H9 (cell line): Measurements from ENCODE around the gene CARMIL3. TPM values are rescaled to one million over a fixed set of nuclear protein-coding genes. Genes with fewer than 3 reads are reported as not detected.

ENCODE experiments used
- DNase-seq: peaks from one replicate; pipeline ENCODE4 v3.0.0-alpha.2; 2017
- H2AFZ ChIP-seq: one replicate; pipeline ENCODE4 v1.6.1; 2013; ENCODE audit warnings: mild to moderate bottlenecking, low read length, control low read depth, moderate library complexity
- H2AK5ac ChIP-seq: 2 replicates; pipeline ENCODE4 v1.6.1; 2013; ENCODE audit warnings: low read length, control low read depth, mixed read lengths; ENCODE audit not compliant: insufficient read length
- H2BK120ac ChIP-seq: one replicate; pipeline ENCODE4 v1.6.1; 2013; ENCODE audit warnings: low read depth, mild to moderate bottlenecking, low read length, control low read depth, inconsistent platforms; ENCODE audit not compliant: poor library complexity, severe bottlenecking
- H2BK12ac ChIP-seq: 2 replicates; pipeline ENCODE4 v1.6.1; 2013; ENCODE audit warnings: low read length, control low read depth, mixed read lengths, low read depth; ENCODE audit not compliant: insufficient read length
- H2BK15ac ChIP-seq: 2 replicates; pipeline ENCODE4 v1.6.1; 2013; ENCODE audit warnings: low read depth, low read length, control low read depth
- H2BK20ac ChIP-seq: one replicate; pipeline ENCODE4 v1.6.1; 2013; ENCODE audit warnings: low read depth, mild to moderate bottlenecking, low read length, control low read depth, inconsistent platforms; ENCODE audit not compliant: poor library complexity, severe bottlenecking
- H2BK5ac ChIP-seq: 2 replicates; pipeline ENCODE4 v1.6.1; 2013; ENCODE audit warnings: low read length, control low read depth, mixed read lengths; ENCODE audit not compliant: insufficient read length
- H3K14ac ChIP-seq: 2 replicates; pipeline ENCODE4 v1.6.1; 2013; ENCODE audit warnings: low read length, control low read depth; ENCODE audit not compliant: insufficient read depth
- H3K18ac ChIP-seq: 2 replicates; pipeline ENCODE4 v1.6.1; 2013; ENCODE audit warnings: low read depth, mild to moderate bottlenecking, mixed read lengths, low read length, control low read depth; ENCODE audit not compliant: insufficient read length
- H3K23ac ChIP-seq: 2 replicates; pipeline ENCODE4 v1.6.1; 2013; ENCODE audit warnings: low read length, control low read depth, mixed read lengths, low read depth; ENCODE audit not compliant: insufficient read length
- H3K23me2 ChIP-seq: 2 replicates; pipeline ENCODE4 v1.6.1; 2013; ENCODE audit warnings: low read depth, mild to moderate bottlenecking, mixed read lengths, low read length, control low read depth; ENCODE audit not compliant: insufficient read length, poor library complexity, severe bottlenecking
- H3K27ac ChIP-seq: 2 replicates; pipeline ENCODE4 v1.5.1; 2013; ENCODE audit warnings: low read length, control low read depth, mixed read lengths, low read depth; ENCODE audit not compliant: insufficient read length
- H3K27me3 ChIP-seq: 2 replicates; pipeline ENCODE4 v1.6.1; 2013; ENCODE audit warnings: low read length, control low read depth, inconsistent platforms; ENCODE audit not compliant: insufficient read depth
- H3K4ac ChIP-seq: 2 replicates; pipeline ENCODE4 v1.6.1; 2013; ENCODE audit warnings: low read depth, mild to moderate bottlenecking, control low read depth, inconsistent platforms, low read length, moderate library complexity
- H3K4me1 ChIP-seq: 2 replicates; pipeline ENCODE4 v1.6.1; 2013; ENCODE audit warnings: low read length, control low read depth, inconsistent platforms; ENCODE audit not compliant: insufficient read depth
- H3K4me2 ChIP-seq: 2 replicates; pipeline ENCODE4 v1.6.1; 2013; ENCODE audit warnings: low read length, control low read depth, mixed read lengths; ENCODE audit not compliant: insufficient read length, insufficient read depth
- H3K56ac ChIP-seq: 2 replicates; pipeline ENCODE4 v1.6.1; 2013; ENCODE audit warnings: low read depth, mild to moderate bottlenecking, mixed read lengths, low read length, control low read depth; ENCODE audit not compliant: insufficient read length
- H3K79me1 ChIP-seq: 2 replicates; pipeline ENCODE4 v1.6.1; 2013; ENCODE audit warnings: low read depth, mild to moderate bottlenecking, moderate library complexity, low read length, control low read depth, inconsistent platforms; ENCODE audit not compliant: insufficient read depth, poor library complexity, severe bottlenecking
- H3K79me2 ChIP-seq: 2 replicates; pipeline ENCODE4 v1.6.1; 2013; ENCODE audit warnings: low read length, control low read depth, inconsistent platforms; ENCODE audit not compliant: insufficient read depth
- H3K9ac ChIP-seq: 2 replicates; pipeline ENCODE4 v1.6.1; 2013; ENCODE audit warnings: low read length, control low read depth, mixed read lengths; ENCODE audit not compliant: insufficient read length; ENCODE audit errors: extremely low read depth
- H3K9me3 ChIP-seq: one replicate; pipeline ENCODE4 v1.6.1; 2013; ENCODE audit warnings: low read depth, low read length, inconsistent platforms; ENCODE audit not compliant: control insufficient read depth
- H3T11ph ChIP-seq: one replicate; pipeline ENCODE4 v1.6.1; 2013; ENCODE audit warnings: mild to moderate bottlenecking, low read length, control low read depth, inconsistent platforms
- H4K20me1 ChIP-seq: one replicate; pipeline ENCODE4 v1.6.1; 2013; ENCODE audit not compliant: control insufficient read depth, insufficient read length, insufficient read depth
- H4K5ac ChIP-seq: 2 replicates; pipeline ENCODE4 v1.6.1; 2013; ENCODE audit warnings: low read depth, mild to moderate bottlenecking, mixed read lengths, low read length, control low read depth; ENCODE audit not compliant: insufficient read length
- H4K8ac ChIP-seq: replicated peaks from 2 replicates; pipeline ENCODE4 v1.6.1; 2013; ENCODE audit warnings: low read length, control low read depth, mixed read lengths, low read depth; ENCODE audit not compliant: insufficient read length
- H4K91ac ChIP-seq: 2 replicates; pipeline ENCODE4 v1.6.1; 2013; ENCODE audit warnings: low read depth, mild to moderate bottlenecking, moderate library complexity, mixed read lengths, low read length, control low read depth; ENCODE audit not compliant: insufficient read length
- H3K27ac Mint-ChIP-seq, 3 experiments: 2 replicates in 2 of 3; 3 replicates in 1 of 3; pipeline ENCODE4 v1.8.0; 2020 to 2021; ENCODE audit warnings: mixed read lengths in 3 of 3, mild to moderate bottlenecking in 1 of 3, moderate library complexity in 1 of 3
- H3K27me3 Mint-ChIP-seq: 2 replicates; pipeline ENCODE4 v1.8.0; 2021; ENCODE audit warnings: low read depth, mild to moderate bottlenecking, moderate library complexity, mixed read lengths
- H3K36me3 Mint-ChIP-seq, 3 experiments: 2 replicates in 2 of 3; 3 replicates in 1 of 3; pipeline ENCODE4 v1.8.0; 2020 to 2021; ENCODE audit warnings: low read depth in 3 of 3, mixed read lengths in 3 of 3; ENCODE audit not compliant: insufficient read depth in 1 of 3
- H3K4me1 Mint-ChIP-seq, 2 experiments: 2 replicates each; pipeline ENCODE4 v1.8.0; 2020; ENCODE audit warnings: mixed read lengths in 2 of 2
- H3K4me3 Mint-ChIP-seq, 2 experiments: 2 replicates in 1 of 2; 3 replicates in 1 of 2; pipeline ENCODE4 v1.8.0; 2020 to 2021; ENCODE audit warnings: mild to moderate bottlenecking in 2 of 2, mixed read lengths in 2 of 2, moderate library complexity in 1 of 2
- H3K9me3 Mint-ChIP-seq, 2 experiments: 2 replicates in 1 of 2; 3 replicates in 1 of 2; pipeline ENCODE4 v1.8.0; 2020; ENCODE audit warnings: mild to moderate bottlenecking in 2 of 2, mixed read lengths in 2 of 2, moderate library complexity in 1 of 2
- WGBS: extraction: QIAGEN DNeasy Blood & Tissue Kit; methylation state at CpG from one replicate; pipeline ENCODE4 v1.1.7; 2013; ENCODE audit warnings: missing lambda C conversion rate, low lambda C conversion rate, mixed read lengths; ENCODE audit not compliant: insufficient read length; ENCODE audit errors: extremely low coverage; 5-methylcytosine and 5-hydroxymethylcytosine counted together
- total RNA-seq: library from RNA; stranded (reverse); gene quantifications from 2 replicates; pipeline ENCODE4 v1.2.1, GENCODE V29; 2021
- TF ChIP-seq, protein P1 (sequence below): fragments of 200-600 bp; sonication (generic); conservative IDR thresholded peaks from 3 replicates; pipeline ENCODE4 v1.8.0; 2021; ENCODE audit warnings: antibody characterized with exemption, mild to moderate bottlenecking

Gene CARMIL3
- total RNA-seq, 1 experiment from 2014 or later, result 5.8 TPM

DNA sequence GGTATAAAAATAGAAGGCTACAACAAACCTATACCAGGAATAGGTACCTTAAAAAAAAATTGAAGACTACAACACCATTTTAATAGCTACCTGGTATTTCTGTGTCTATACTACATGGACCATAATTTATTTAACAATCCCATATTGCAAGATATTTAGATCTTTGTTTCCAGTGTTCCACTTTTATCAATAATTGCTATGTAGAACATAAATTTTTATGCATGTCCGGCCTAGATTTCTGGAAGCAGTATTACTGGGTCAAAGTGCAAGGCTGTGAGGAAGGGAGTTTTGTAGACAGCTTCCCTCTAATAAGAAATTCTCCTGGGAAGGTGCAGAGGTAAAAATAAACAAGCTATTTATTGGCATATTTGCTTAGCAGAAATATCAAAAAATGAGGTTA, 58.7 kb downstream of the CARMIL3 start:
- no peaks in the 10 kb centered on the region for H4K20me1 ChIP-seq
- no peaks in the 10 kb centered on the region for H3K4me1 ChIP-seq
- no peak overlapping the region for H3K23ac ChIP-seq
- no peak for DNase-seq
- no peak overlapping the region for H2BK5ac ChIP-seq
- Mint-ChIP-seq H3K27me3 (peaks cover 3% of the 10 kb centered on the region; the same call in 1 of the 2 replicates), H3K4me3 (no peak overlapping the region), H3K36me3 (peaks cover 0 to under 1% (median under 1%) of the 10 kb centered on the region in 3 experiments; a peak in 3 of 7 replicates), H3K4me1 (peaks cover 6 to 7% of the 10 kb centered on the region in 2 experiments), H3K9me3 (no peaks in the 10 kb centered on the region; a peak in 1 of 5 replicates), H3K27ac (no peak overlapping the region)
- no peak overlapping the region for H3K4me2 ChIP-seq
- no peak overlapping the region for H3K14ac ChIP-seq
- H3K18ac ChIP-seq, result no peak overlapping the region
- H2BK20ac ChIP-seq, result no peak overlapping the region
- H3K56ac ChIP-seq, result no peak overlapping the region
- no peaks in the 10 kb centered on the region for H3K79me1 ChIP-seq
- H2AK5ac ChIP-seq, result no peak overlapping the region
- H4K8ac ChIP-seq, result no peak overlapping the region
- H4K5ac ChIP-seq, result no peak overlapping the region
- no peak overlapping the region for H3K27ac ChIP-seq
- H3K79me2 ChIP-seq, result no peaks in the 10 kb centered on the region
- no peak overlapping the region for H3K9ac ChIP-seq
- no peak overlapping the region for H2AFZ ChIP-seq
- H3K27me3 ChIP-seq, result no peaks in the 10 kb centered on the region
- no peak overlapping the region for H2BK12ac ChIP-seq
- no peak overlapping the region for H3K4ac ChIP-seq
- TF ChIP-seq, protein P1, sequence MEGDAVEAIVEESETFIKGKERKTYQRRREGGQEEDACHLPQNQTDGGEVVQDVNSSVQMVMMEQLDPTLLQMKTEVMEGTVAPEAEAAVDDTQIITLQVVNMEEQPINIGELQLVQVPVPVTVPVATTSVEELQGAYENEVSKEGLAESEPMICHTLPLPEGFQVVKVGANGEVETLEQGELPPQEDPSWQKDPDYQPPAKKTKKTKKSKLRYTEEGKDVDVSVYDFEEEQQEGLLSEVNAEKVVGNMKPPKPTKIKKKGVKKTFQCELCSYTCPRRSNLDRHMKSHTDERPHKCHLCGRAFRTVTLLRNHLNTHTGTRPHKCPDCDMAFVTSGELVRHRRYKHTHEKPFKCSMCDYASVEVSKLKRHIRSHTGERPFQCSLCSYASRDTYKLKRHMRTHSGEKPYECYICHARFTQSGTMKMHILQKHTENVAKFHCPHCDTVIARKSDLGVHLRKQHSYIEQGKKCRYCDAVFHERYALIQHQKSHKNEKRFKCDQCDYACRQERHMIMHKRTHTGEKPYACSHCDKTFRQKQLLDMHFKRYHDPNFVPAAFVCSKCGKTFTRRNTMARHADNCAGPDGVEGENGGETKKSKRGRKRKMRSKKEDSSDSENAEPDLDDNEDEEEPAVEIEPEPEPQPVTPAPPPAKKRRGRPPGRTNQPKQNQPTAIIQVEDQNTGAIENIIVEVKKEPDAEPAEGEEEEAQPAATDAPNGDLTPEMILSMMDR, result no peak
- no peak overlapping the region for H4K91ac ChIP-seq
- no peak overlapping the region for H2BK15ac ChIP-seq
- no peaks in the 10 kb centered on the region for H3K9me3 ChIP-seq
- H3K23me2 ChIP-seq, result peaks cover 12% of the 10 kb centered on the region
- no CpG with 5 or more reads among the region's 1 CpG for WGBS
- no peak overlapping the region for H2BK120ac ChIP-seq
- no peak overlapping the region for H3T11ph ChIP-seq
